ENCODE measurements around the gene CRY2.

GRCh38 chr11:45876401-45876800, 29.1 kb downstream of the CRY2 start:
- TF ChIP-seq ZBTB33 (IDR thresholded peaks at IDR 0.05) (no peak), CTCF (IDR thresholded peaks at IDR 0.05; ENCODE audit: low read depth, low read length, missing input control) (no peak), SP1 (IDR thresholded peaks at IDR 0.05) (no peak), HNF4A (conservative IDR thresholded peaks at IDR 0.05) (no peak), YY1 (IDR thresholded peaks at IDR 0.05) (no peak)

Measured in liver (tissue), 3 donors.